Esophagus squamous epithelium (tissue), 4 donors: ENCODE data around the gene TAX1BP1.

ENCODE experiments used
- CTCF ChIP-seq, 6 experiments: fragments of 450-650 bp in 4 of 6; fragments of 200-600 bp in 2 of 6; sonication (generic) in 2 of 6; IDR thresholded peaks; one replicate each; pipeline ENCODE4 v1.5.1; 2016 to 2019; ENCODE audit warnings: antibody characterized with exemption in 6 of 6, mild to moderate bottlenecking in 4 of 6, moderate library complexity in 4 of 6
- POLR2A ChIP-seq, 4 donors: fragments of 450-650 bp; IDR thresholded peaks; one replicate each; pipeline ENCODE4 v1.6.1; 2017; ENCODE audit warnings: antibody characterized with exemption in 4 of 4, mild to moderate bottlenecking in 4 of 4, moderate library complexity in 3 of 4

- TF ChIP-seq CTCF (IDR thresholded peaks at IDR 0.05) (no peak), POLR2A (IDR thresholded peaks at IDR 0.05) (no peak)
Observed at GRCh38 chr7:27869056-27869455, 129.1 kb downstream of the TAX1BP1 start.
